ENCODE measurements around the gene EIF4E1B.

DNA sequence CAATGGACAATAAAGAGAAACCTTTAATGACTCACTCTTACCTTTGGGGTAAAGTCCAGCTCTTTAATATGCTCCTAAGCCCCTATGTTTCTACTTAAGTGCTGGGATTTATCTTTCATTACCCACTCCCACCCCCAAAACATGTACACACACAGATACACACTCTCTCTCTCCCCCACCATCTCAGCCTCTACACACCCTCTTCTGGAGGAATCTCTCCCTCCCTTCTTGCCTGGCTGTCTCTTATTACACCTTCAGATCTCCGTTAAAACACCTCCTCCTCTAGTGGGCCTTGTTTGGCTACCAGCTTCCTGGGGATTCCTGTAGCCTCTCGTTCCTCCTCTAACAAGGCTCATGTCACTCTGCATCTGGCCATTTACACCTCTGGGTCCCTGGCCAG, 27.4 kb upstream of the EIF4E1B start:
- TF ChIP-seq, protein P1, sequence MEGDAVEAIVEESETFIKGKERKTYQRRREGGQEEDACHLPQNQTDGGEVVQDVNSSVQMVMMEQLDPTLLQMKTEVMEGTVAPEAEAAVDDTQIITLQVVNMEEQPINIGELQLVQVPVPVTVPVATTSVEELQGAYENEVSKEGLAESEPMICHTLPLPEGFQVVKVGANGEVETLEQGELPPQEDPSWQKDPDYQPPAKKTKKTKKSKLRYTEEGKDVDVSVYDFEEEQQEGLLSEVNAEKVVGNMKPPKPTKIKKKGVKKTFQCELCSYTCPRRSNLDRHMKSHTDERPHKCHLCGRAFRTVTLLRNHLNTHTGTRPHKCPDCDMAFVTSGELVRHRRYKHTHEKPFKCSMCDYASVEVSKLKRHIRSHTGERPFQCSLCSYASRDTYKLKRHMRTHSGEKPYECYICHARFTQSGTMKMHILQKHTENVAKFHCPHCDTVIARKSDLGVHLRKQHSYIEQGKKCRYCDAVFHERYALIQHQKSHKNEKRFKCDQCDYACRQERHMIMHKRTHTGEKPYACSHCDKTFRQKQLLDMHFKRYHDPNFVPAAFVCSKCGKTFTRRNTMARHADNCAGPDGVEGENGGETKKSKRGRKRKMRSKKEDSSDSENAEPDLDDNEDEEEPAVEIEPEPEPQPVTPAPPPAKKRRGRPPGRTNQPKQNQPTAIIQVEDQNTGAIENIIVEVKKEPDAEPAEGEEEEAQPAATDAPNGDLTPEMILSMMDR (IDR thresholded peaks at IDR 0.05), result no peak
- no peak for TF ChIP-seq EZH2 (IDR thresholded peaks at IDR 0.05; ENCODE audit: borderline replicate concordance, insufficient read depth, low read depth, low read length, poor library complexity, severe bottlenecking)
